AG04450 (cell line): ENCODE data around the gene CDC42EP3. TPM values are rescaled to one million over a fixed set of nuclear protein-coding genes. Genes with fewer than 3 reads are reported as not detected.

Experiments
- CTCF ChIA-PET: fragments of 300-600, 350-600 bp; formaldehyde crosslinking; extraction: SDS; loops from one replicate; lab custom pipeline; 2022; ENCODE audit warnings: antibody characterized with exemption, inconsistent platforms; lab: Charles Lee
- POLR2A ChIA-PET: fragments of 350-600 bp; formaldehyde crosslinking; extraction: SDS; loops from one replicate; lab custom pipeline; 2021; ENCODE audit warnings: antibody characterized with exemption, inconsistent platforms; lab: Yijun Ruan, JAX
- DNase-seq: peaks from one replicate; pipeline ENCODE4 v3.0.0-alpha.2; 2011; ENCODE audit warnings: low read depth, low spot score
- H3K27ac ChIP-seq: one replicate; pipeline ENCODE4 v1.5.1; 2012; ENCODE audit warnings: low read depth, low read length, control low read depth
- H3K27me3 ChIP-seq: one replicate; pipeline ENCODE4 v1.6.0; 2012; ENCODE audit warnings: low read length; ENCODE audit not compliant: control insufficient read depth, insufficient read depth
- H3K4me3 ChIP-seq: 2 replicates; pipeline ENCODE4 v1.5.1; 2011; ENCODE audit warnings: mild to moderate bottlenecking, low read depth, low read length, control low read depth
- H3K9me3 ChIP-seq: 2 replicates; pipeline ENCODE4 v1.5.1; 2012; ENCODE audit warnings: low read length; ENCODE audit not compliant: control insufficient read depth, insufficient read depth
- CTCF ChIP-seq: IDR thresholded peaks from 2 replicates; pipeline ENCODE4 v1.5.1; 2011; ENCODE audit warnings: low read depth, low read length, control low read depth, inconsistent platforms
- polyA minus RNA-seq: library from RNA; depleted of rRNA, polyadenylated mRNA; stranded (reverse); fragments of >200 nt; gene quantifications from 2 replicates; pipeline ENCODE4 v1.2.3, GENCODE V29; 2011; rRNA and poly(A)+ RNA removed
- polyA plus RNA-seq: library from polyadenylated mRNA; depleted of rRNA; stranded (reverse); fragments of >200 nt; gene quantifications from 2 replicates; pipeline ENCODE4 v1.2.3, GENCODE V29; 2011; rRNA removed

Gene CDC42EP3
- 231 and 245 TPM in 2 replicates for polyA plus RNA-seq
- 236 and 266 TPM in 2 replicates for polyA minus RNA-seq

- ChIA-PET POLR2A (interaction anchor here (0.5 to 2.5 kb wide), 17 partner anchors 17 to 255 kb away, joined by 3 to 17 read pairs (median 5); no protein-coding TSS in a partner anchor), CTCF (interaction anchor here (0.9 to 2.5 kb wide), 5 partner anchors 132 to 256 kb away, joined by 3 to 22 read pairs (median 11); no protein-coding TSS in a partner anchor)
- DNase-seq: no peak
Observed at GRCh38 chr2:37671009-37671815, at the start of gene CDC42EP3. TSS of gene CDC42EP3 (minus strand) at chr2:37671642. CDS start at chr2:37646587, 25,055 bp downstream.

GRCh38 chr2:37721201-37721560, 49.7 kb upstream of the CDC42EP3 start:
- H3K27me3 ChIP-seq: no peaks in the 10 kb centered on the region
- H3K4me3 ChIP-seq: no peak overlapping the region
- peaks cover 7% of the 10 kb centered on the region; the same call in 1 of the 2 replicates for H3K9me3 ChIP-seq
- POLR2A ChIA-PET: no interaction called here
- no peak overlapping the region for H3K27ac ChIP-seq
- TF ChIP-seq CTCF: no peak
- no peak for DNase-seq
- CTCF ChIA-PET: no interaction called here

More at GRCh38 chr2:37671009-37671815, at the start of gene CDC42EP3:
- peak within 1 kb of the TSS; percentile 90 for H3K4me3 ChIP-seq
- TF ChIP-seq CTCF: no peak
- H3K27ac ChIP-seq: peak within 1 kb of the TSS; percentile 57
- H3K27me3 ChIP-seq: no peaks in the 10 kb centered on the region
- peaks cover 3% of the 10 kb centered on the region; the same call in 1 of the 2 replicates for H3K9me3 ChIP-seq

GRCh38 chr2:37720533-37721200, 49.2 kb upstream of the CDC42EP3 start:
- no peaks in the 10 kb centered on the region for H3K27me3 ChIP-seq
- no peak overlapping the region for H3K4me3 ChIP-seq
- ChIA-PET POLR2A (no interaction called here), CTCF (no interaction called here)
- no peak for DNase-seq
- no peak for TF ChIP-seq CTCF
- H3K27ac ChIP-seq: no peak overlapping the region
- peaks cover 7% of the 10 kb centered on the region; the same call in 1 of the 2 replicates for H3K9me3 ChIP-seq

GRCh38 chr2:37718515-37719161, 47.2 kb upstream of the CDC42EP3 start:
- POLR2A ChIA-PET: no interaction called here
- DNase-seq: no peak
- peaks cover 7% of the 10 kb centered on the region; the same call in 1 of the 2 replicates for H3K9me3 ChIP-seq
- CTCF ChIA-PET: interaction anchor here (0.9 kb wide), 1 partner anchor 22 kb away, joined by 5 read pairs; no protein-coding TSS in a partner anchor
- no peaks in the 10 kb centered on the region for H3K27me3 ChIP-seq
- H3K4me3 ChIP-seq: no peak overlapping the region
- no peak overlapping the region for H3K27ac ChIP-seq
- TF ChIP-seq CTCF: no peak
